Measurements from ENCODE around the gene RGS4. TPM values are rescaled to one million over a fixed set of nuclear protein-coding genes. Genes with fewer than 3 reads are reported as not detected.

Gene RGS4
- total RNA-seq, 1 experiment from 2014 or later, result not detected

DNA sequence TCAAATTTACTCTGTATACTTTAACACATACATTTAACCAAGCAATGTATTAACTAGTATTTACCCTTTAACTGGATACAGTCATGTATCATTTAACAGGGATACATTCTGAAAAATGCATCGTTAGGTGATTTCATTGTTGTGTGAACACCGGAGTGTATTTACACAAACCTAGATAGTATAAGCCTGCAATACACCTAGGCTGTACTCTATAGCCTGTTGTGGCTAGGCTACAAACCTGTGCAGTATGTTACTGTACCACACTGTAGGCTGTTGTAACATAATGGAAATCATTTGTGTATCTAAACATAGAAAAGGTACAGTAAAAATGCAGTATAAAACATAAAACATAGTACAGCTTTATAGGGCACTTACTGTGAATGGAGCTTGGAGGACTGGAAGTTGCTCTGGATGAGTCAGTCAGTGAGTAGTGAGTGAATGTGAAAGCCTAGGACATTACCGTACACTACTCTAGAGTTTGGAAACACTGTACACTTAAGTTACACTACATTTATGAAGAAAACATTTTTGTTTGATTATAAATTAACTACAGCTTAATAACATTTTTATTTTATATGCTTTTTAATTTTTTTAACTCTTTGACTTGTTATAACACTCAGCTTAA, 21.3 kb downstream of the RGS4 start:
- Histone ChIP-seq H3K79me2 (ENCODE audit: low read depth) (no peaks in the 10 kb centered on the region), H3K9me3 (ENCODE audit: insufficient read depth, low read depth) (no peaks in the 10 kb centered on the region), H3K36me3 (ENCODE audit: low read depth) (no peaks in the 10 kb centered on the region), H3K4me2 (no peak overlapping the region), H4K20me1 (ENCODE audit: insufficient read depth) (no peaks in the 10 kb centered on the region), H3F3A (ENCODE audit: insufficient read depth, low read depth) (no peaks in the 10 kb centered on the region), H3K27ac (no peak overlapping the region), H3K4me3 (no peak overlapping the region), H3K4me1 (replicated peaks; ENCODE audit: insufficient read depth) (peaks cover 8% of the 10 kb centered on the region), H3K9me2 (ENCODE audit: insufficient read depth) (no peaks in the 10 kb centered on the region), H3K27me3 (ENCODE audit: insufficient read depth, low read depth) (no peaks in the 10 kb centered on the region), H2AFZ (no peak overlapping the region)
- TF ChIP-seq EZH2 (IDR thresholded peaks at IDR 0.05; ENCODE audit: low read depth) (no peak), CTCF (conservative IDR thresholded peaks at IDR 0.05) (no peak)
- DNase-seq, result no peak
- ChIA-PET POLR2A (ENCODE audit: unreplicated experiment) (no interaction called here), CTCF (no interaction called here)
- BruUV-seq (replicated peaks), result no TSS peak
- intact Hi-C loops (cut with micrococcal nuclease; ENCODE audit: unreplicated experiment), result no loop called here

GRCh38 chr1:163093169-163093568, 24.0 kb downstream of the RGS4 start:
- Histone ChIP-seq H3K27me3 (ENCODE audit: insufficient read depth, low read depth) (no peaks in the 10 kb centered on the region), H3K36me3 (ENCODE audit: low read depth) (no peaks in the 10 kb centered on the region), H3K79me2 (ENCODE audit: low read depth) (no peaks in the 10 kb centered on the region), H3F3A (ENCODE audit: insufficient read depth, low read depth) (no peaks in the 10 kb centered on the region), H3K4me3 (no peak overlapping the region), H4K20me1 (ENCODE audit: insufficient read depth) (no peaks in the 10 kb centered on the region), H3K4me2 (no peak overlapping the region), H3K9me2 (ENCODE audit: insufficient read depth) (no peaks in the 10 kb centered on the region), H3K27ac (no peak overlapping the region), H3K9me3 (ENCODE audit: insufficient read depth, low read depth) (no peaks in the 10 kb centered on the region), H2AFZ (no peak overlapping the region), H3K4me1 (replicated peaks; ENCODE audit: insufficient read depth) (no peaks in the 10 kb centered on the region)
- BruUV-seq (replicated peaks), result no TSS peak
- intact Hi-C loops (cut with micrococcal nuclease; ENCODE audit: unreplicated experiment), result no loop called here
- DNase-seq, result no peak
- POLR2A ChIA-PET (ENCODE audit: unreplicated experiment), result no interaction called here
- TF ChIP-seq EZH2 (IDR thresholded peaks at IDR 0.05; ENCODE audit: low read depth) (no peak), CTCF (conservative IDR thresholded peaks at IDR 0.05) (no peak)
- CTCF ChIA-PET, result no interaction called here

- POLR2A ChIA-PET (ENCODE audit: unreplicated experiment), result no interaction called here
- Histone ChIP-seq H4K20me1 (ENCODE audit: insufficient read depth) (no peaks in the 10 kb centered on the region), H3K4me2 (no peak overlapping the region), H3K9me3 (ENCODE audit: insufficient read depth, low read depth) (no peaks in the 10 kb centered on the region), H3K27me3 (ENCODE audit: insufficient read depth, low read depth) (no peaks in the 10 kb centered on the region), H3K79me2 (ENCODE audit: low read depth) (no peaks in the 10 kb centered on the region), H3K27ac (no peak overlapping the region), H2AFZ (no peak overlapping the region), H3K36me3 (ENCODE audit: low read depth) (no peaks in the 10 kb centered on the region), H3K9me2 (ENCODE audit: insufficient read depth) (no peaks in the 10 kb centered on the region), H3F3A (ENCODE audit: insufficient read depth, low read depth) (no peaks in the 10 kb centered on the region), H3K4me1 (replicated peaks; ENCODE audit: insufficient read depth) (no peaks in the 10 kb centered on the region), H3K4me3 (no peak overlapping the region)
- no TSS peak for BruUV-seq (replicated peaks)
- DNase-seq, result no peak
- CTCF ChIA-PET, result no interaction called here
- intact Hi-C loops (cut with micrococcal nuclease; ENCODE audit: unreplicated experiment), result no loop called here
- TF ChIP-seq CTCF (conservative IDR thresholded peaks at IDR 0.05) (no peak), EZH2 (IDR thresholded peaks at IDR 0.05; ENCODE audit: low read depth) (no peak)
Observed at GRCh38 chr1:163093579-163093978, 24.4 kb downstream of the RGS4 start.
